Spleen (tissue), 11 donors: ENCODE measurements around the gene CDC14B. TPM values are rescaled to one million over a fixed set of nuclear protein-coding genes. Genes with fewer than 3 reads are reported as not detected.

Experiments used
- DNase-seq: peaks from one replicate; pipeline ENCODE4 v3.0.0-alpha.2; 2020
- H3K27ac ChIP-seq, 8 donors: fragments of 200-600 bp; sonication (generic) in 7 of 8; 1 replicate in 4 of 8; 2 replicates in 4 of 8; pipeline versions ENCODE4 v1.5.0 to v1.8.0; 2016 to 2021; ENCODE audit warnings: inconsistent platforms in 4 of 8, mild to moderate bottlenecking in 4 of 8, moderate library complexity in 1 of 8
- H3K27me3 ChIP-seq, 7 donors: fragments of 200-600 bp; sonication (generic) in 6 of 7; replicated peaks in 1 of 7; 1 replicate in 4 of 7; 2 replicates in 3 of 7; pipeline versions ENCODE4 v1.5.0 to v1.8.0; 2016 to 2021; ENCODE audit warnings: inconsistent platforms in 3 of 7, mild to moderate bottlenecking in 1 of 7
- H3K36me3 ChIP-seq, 6 donors: fragments of 200-600 bp; sonication (generic) in 5 of 6; 1 replicate in 4 of 6; 2 replicates in 2 of 6; pipeline versions ENCODE4 v1.5.0 to v1.8.0; 2016 to 2021; ENCODE audit warnings: inconsistent platforms in 2 of 6
- H3K4me1 ChIP-seq, 6 donors: fragments of 200-600 bp; sonication (generic) in 5 of 6; 1 replicate in 3 of 6; 2 replicates in 3 of 6; pipeline versions ENCODE4 v1.5.0 to v1.8.0; 2016 to 2021; ENCODE audit warnings: inconsistent platforms in 3 of 6
- H3K4me3 ChIP-seq, 8 donors: fragments of 200-600 bp; sonication (generic) in 7 of 8; 1 replicate in 4 of 8; 2 replicates in 4 of 8; pipeline versions ENCODE4 v1.5.0 to v1.8.0; 2016 to 2021; ENCODE audit warnings: inconsistent platforms in 4 of 8, mild to moderate bottlenecking in 4 of 8, moderate library complexity in 2 of 8
- H3K9me3 ChIP-seq, 8 donors: fragments of 200-600 bp; sonication (generic) in 7 of 8; 1 replicate in 4 of 8; 2 replicates in 4 of 8; pipeline versions ENCODE4 v1.5.0 to v1.8.0; 2016 to 2021; ENCODE audit warnings: inconsistent platforms in 4 of 8
- CTCF ChIP-seq, 11 experiments: fragments of 200-600 bp in 7 of 11; fragments of 450-650 bp in 4 of 11; sonication (generic) in 4 of 11; IDR thresholded peaks in 8 of 11; conservative IDR thresholded peaks in 3 of 11; 1 replicate in 7 of 11; 2 replicates in 4 of 11; pipeline versions ENCODE4 v1.4.0 to v1.8.0; 2016 to 2021; ENCODE audit warnings: antibody characterized with exemption in 11 of 11, inconsistent platforms in 4 of 11, mild to moderate bottlenecking in 1 of 11
- POLR2A ChIP-seq, 3 donors: fragments of 450-650 bp; IDR thresholded peaks; one replicate each; pipeline ENCODE4 v1.5.1; 2017; ENCODE audit warnings: antibody characterized with exemption in 3 of 3, mild to moderate bottlenecking in 1 of 3
- POLR2AphosphoS5 ChIP-seq, 3 donors: sonication (generic); formaldehyde crosslinking; IDR thresholded peaks; one replicate each; pipeline ENCODE4 v1.5.1; 2017; ENCODE audit warnings: antibody characterized with exemption in 3 of 3
- WGBS, 5 donors: extraction: QIAGEN DNeasy Blood & Tissue Kit in 3 of 5; methylation state at CpG; one replicate each; pipeline versions ENCODE4 v1.1.5 to v1.1.7; 2013 to 2018; 5-methylcytosine and 5-hydroxymethylcytosine counted together
- intact Hi-C: fragments of 100-400 bp; cut with DNase I; formaldehyde crosslinking; loops from one replicate; pipeline ENCODE4 v1.15.0; 2023; ENCODE audit warnings: low total_unique reads
- polyA plus RNA-seq, 3 donors: library from polyadenylated mRNA; stranded (reverse); fragments of 200-250 nt; gene quantifications; one replicate each; pipeline ENCODE4 v1.2.1, GENCODE V29; 2013
- total RNA-seq, 7 donors: library from RNA; depleted of rRNA in 3 of 7; stranded (reverse); fragments of >200 nt in 3 of 7; fragmentation: NEBNext Ultra II Directional in 4 of 7; extraction: Animal tissue kit (Norgen Biotek cat#: 25700) in 4 of 7; gene quantifications; one replicate each; pipeline versions ENCODE4 v1.1.0 to v1.2.1, GENCODE V29; 2016 to 2021
- donor health status: healthy with polysubstance abuse.
- donor health status: DM: no; HTN: no; CAD: no; lungs with moderate emphysema.
- donor health status: DM: no; HTN: no; CAD: no.
- donor health status: Bipolar disorder and iron deficiency.
- donor health status: healthy.
- donor health status: DM: no; HTN: no; CAD: no.
- donor health status: DM: yes; HTN: yes; CAD: no.

CDC14B gene
- total and polyA plus RNA-seq, 10 donors, result 1.3 to 10.0 (median 5.8) TPM

DNA sequence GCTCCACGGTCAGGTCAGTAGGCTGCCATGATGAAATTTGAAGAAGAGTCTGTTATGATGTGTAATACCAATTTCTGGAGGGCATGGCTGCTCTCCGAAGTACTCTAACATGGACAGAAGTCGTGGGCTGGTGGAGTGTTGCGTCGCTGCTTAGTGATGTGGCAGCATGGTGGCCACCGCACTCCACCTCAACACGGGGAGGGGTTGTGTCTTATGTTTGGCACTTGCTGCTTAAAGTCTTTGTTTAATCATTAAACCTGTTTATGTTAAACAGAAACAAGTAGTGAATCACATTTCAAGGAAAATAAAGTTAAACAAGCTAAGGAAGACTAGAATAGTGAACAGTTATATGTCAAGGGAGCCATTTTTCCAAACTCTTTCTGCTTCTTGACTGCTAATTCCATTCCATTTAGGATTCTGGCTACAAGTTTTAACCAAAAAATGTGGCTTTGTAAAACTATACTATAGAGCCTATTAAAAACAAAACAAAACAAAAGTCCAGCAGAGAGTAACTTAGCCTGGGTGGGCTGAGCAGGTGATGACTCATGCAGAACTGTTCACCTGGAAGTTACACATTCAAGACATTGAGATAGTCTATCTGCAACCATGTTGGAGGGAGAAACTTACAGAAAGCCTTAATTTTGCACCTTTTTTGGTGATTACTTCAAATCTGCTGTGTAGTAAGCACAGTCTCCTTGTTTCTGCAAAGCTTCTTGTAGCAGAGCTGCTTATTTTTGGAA, 160.2 kb downstream of the CDC14B start:
- intact Hi-C loops, result no loop called here

GRCh38 chr9:96458226-96458625, 161.4 kb downstream of the CDC14B start:
- Histone ChIP-seq H3K27ac (no peak overlapping the region), H3K4me1 (peaks cover 0 to 4% (median 0%) of the 10 kb centered on the region in 6 donors), H3K4me3 (no peak overlapping the region), H3K27me3 (no peaks in the 10 kb centered on the region), H3K9me3 (no peaks in the 10 kb centered on the region), H3K36me3 (peaks cover 0 to 23% (median 0%) of the 10 kb centered on the region in 6 donors)
- WGBS, 5 donors, result 91 to 95% (median 92%) methylated on average over 8 of the region's 8 CpGs
- TF ChIP-seq POLR2A (IDR thresholded peaks at IDR 0.05) (no peak), CTCF (IDR thresholded peaks at IDR 0.05 in 8 of 11, conservative IDR thresholded peaks at IDR 0.05 in 3 of 11) (no peak), POLR2AphosphoS5 (IDR thresholded peaks at IDR 0.05) (no peak)
- no peak for DNase-seq
- intact Hi-C loops, result no loop called here

More for the DNA sequence above, 160.2 kb downstream of the CDC14B start:
- Histone ChIP-seq H3K9me3 (no peaks in the 10 kb centered on the region), H3K4me1 (no peaks in the 10 kb centered on the region), H3K27me3 (no peaks in the 10 kb centered on the region), H3K36me3 (peaks cover 0 to 23% (median 0%) of the 10 kb centered on the region in 6 donors), H3K4me3 (no peak overlapping the region), H3K27ac (no peak overlapping the region)
- no peak for TF ChIP-seq CTCF (IDR thresholded peaks at IDR 0.05 in 8 of 11, conservative IDR thresholded peaks at IDR 0.05 in 3 of 11)
- TF ChIP-seq POLR2AphosphoS5 (IDR thresholded peaks at IDR 0.05), result no peak
- TF ChIP-seq POLR2A (IDR thresholded peaks at IDR 0.05), result no peak
- DNase-seq, result no peak
- 96 to 99% (median 97%) methylated on average over 7 of the region's 7 CpGs for WGBS, 5 donors

GRCh38 chr9:96457266-96457665, 162.4 kb downstream of the CDC14B start:
- Histone ChIP-seq H3K4me3 (no peak overlapping the region), H3K36me3 (peaks cover 0 to 23% (median 0%) of the 10 kb centered on the region in 6 donors), H3K9me3 (no peaks in the 10 kb centered on the region), H3K27ac (no peak overlapping the region), H3K27me3 (no peaks in the 10 kb centered on the region), H3K4me1 (peaks cover 0 to 10% (median under 1%) of the 10 kb centered on the region in 6 donors)
- intact Hi-C loops, result no loop called here
- WGBS, 5 donors, result 83 to 95% (median 89%) methylated on average over 4 of the region's 4 CpGs
- TF ChIP-seq CTCF (IDR thresholded peaks at IDR 0.05 in 8 of 11, conservative IDR thresholded peaks at IDR 0.05 in 3 of 11) (no peak), POLR2AphosphoS5 (IDR thresholded peaks at IDR 0.05) (no peak), POLR2A (IDR thresholded peaks at IDR 0.05) (no peak)
- DNase-seq, result no peak

DNA sequence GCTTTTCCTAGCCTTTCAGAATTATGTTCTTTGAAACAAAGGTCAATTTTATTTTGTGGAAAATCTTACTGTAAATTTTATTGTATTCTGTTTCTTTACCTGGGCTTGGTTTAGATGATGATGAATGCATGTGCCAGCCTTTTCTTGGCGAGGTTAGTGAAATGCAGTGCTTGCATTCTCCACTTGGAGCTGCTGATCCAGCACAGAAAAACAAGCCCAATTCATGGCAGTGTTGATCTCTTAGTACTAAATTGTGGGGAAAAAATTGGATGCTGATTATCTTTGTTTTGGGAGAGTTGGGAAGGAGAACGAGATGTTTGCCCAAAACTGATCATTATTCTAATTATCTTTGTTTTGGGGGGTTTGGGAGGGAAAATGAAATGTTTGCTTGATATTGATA, 166.0 kb downstream of the CDC14B start:
- peaks cover 0 to 23% (median 0%) of the 10 kb centered on the region in 7 donors for H3K27me3 ChIP-seq
- TF ChIP-seq POLR2AphosphoS5 (IDR thresholded peaks at IDR 0.05) (no peak), CTCF (IDR thresholded peaks at IDR 0.05 in 8 of 11, conservative IDR thresholded peaks at IDR 0.05 in 3 of 11) (no peak), POLR2A (IDR thresholded peaks at IDR 0.05) (no peak)
- DNase-seq, result no peak
- intact Hi-C loops, result loop anchor here (5.0 kb wide), 1 partner anchor 114 kb away; no protein-coding TSS in a partner anchor
- no peak overlapping the region for H3K27ac ChIP-seq
- 75 to 88% (median 83%) methylated on average over 2 of the region's 2 CpGs for WGBS, 5 donors
- H3K4me3 ChIP-seq, result no peak overlapping the region
- peaks cover 0 to 7% (median 0%) of the 10 kb centered on the region in 6 donors for H3K36me3 ChIP-seq
- peaks cover 0 to 33% (median 20%) of the 10 kb centered on the region in 6 donors for H3K4me1 ChIP-seq
- H3K9me3 ChIP-seq, result no peaks in the 10 kb centered on the region
